Neural cell (in vitro differentiated cells): ENCODE results near the gene SLC66A1. TPM values are rescaled to one million over a fixed set of nuclear protein-coding genes. Genes with fewer than 3 reads are reported as not detected.

ENCODE experiments used
- H2AFZ ChIP-seq: fragments of 200-600, 300-800 bp; sonication (generic), shearing (Covaris generic); 2 replicates; pipeline ENCODE4 v1.6.0; 2014; ENCODE audit warnings: low read depth, mild to moderate bottlenecking, antibody characterized with exemption, low read length, moderate library complexity
- H3F3A ChIP-seq: fragments of 200-600 bp; shearing (Covaris generic); 2 replicates; pipeline ENCODE4 v1.6.1; 2016; ENCODE audit warnings: mild to moderate bottlenecking, moderate library complexity, mixed read lengths, antibody characterized with exemption, low read length; ENCODE audit not compliant: insufficient read depth, poor library complexity, severe bottlenecking
- H3K27ac ChIP-seq: fragments of 200-600, 300-800 bp; sonication (generic), shearing (Covaris generic); 2 replicates; pipeline ENCODE4 v1.5.1; 2014; ENCODE audit warnings: mild to moderate bottlenecking, low read length, moderate library complexity
- H3K27me3 ChIP-seq: fragments of 300-800, 200-600 bp; sonication (generic), shearing (Covaris generic); 2 replicates; pipeline ENCODE4 v1.6.0; 2014; ENCODE audit warnings: mild to moderate bottlenecking, low read depth, low read length, moderate library complexity; ENCODE audit not compliant: insufficient read depth
- H3K36me3 ChIP-seq: fragments of 300-800, 200-600 bp; sonication (generic), shearing (Covaris generic); 2 replicates; pipeline ENCODE4 v1.5.1; 2014; ENCODE audit warnings: mild to moderate bottlenecking, antibody characterized with exemption, low read length, moderate library complexity; ENCODE audit not compliant: insufficient read depth
- H3K4me2 ChIP-seq: fragments of 300-800, 200-600 bp; sonication (generic), shearing (Covaris generic); 2 replicates; pipeline ENCODE4 v1.6.0; 2014; ENCODE audit warnings: mild to moderate bottlenecking, low read length
- H3K4me3 ChIP-seq: fragments of 300-800, 200-600 bp; sonication (generic), shearing (Covaris generic); 2 replicates; pipeline ENCODE4 v1.5.1; 2014; ENCODE audit warnings: mild to moderate bottlenecking, low read length, moderate library complexity
- H3K79me2 ChIP-seq: fragments of 200-600 bp; shearing (Covaris generic); replicated peaks from 2 replicates; pipeline ENCODE4 v1.6.0; 2014; ENCODE audit warnings: mild to moderate bottlenecking, low read length, moderate library complexity; ENCODE audit not compliant: insufficient read depth
- H3K9ac ChIP-seq: fragments of 300-800, 200-600 bp; sonication (generic), shearing (Covaris generic); 2 replicates; pipeline ENCODE4 v1.6.1; 2016; ENCODE audit warnings: mild to moderate bottlenecking, low read length, mixed read lengths
- H3K9me2 ChIP-seq: fragments of 200-600 bp; shearing (Covaris generic); 2 replicates; pipeline ENCODE4 v1.6.1; 2016; ENCODE audit warnings: mild to moderate bottlenecking, low read length, mixed read lengths; ENCODE audit not compliant: insufficient read depth
- H3K9me3 ChIP-seq: fragments of 200-600, 300-800 bp; sonication (generic), shearing (Covaris generic); 2 replicates; pipeline ENCODE4 v1.6.1; 2016; ENCODE audit warnings: mild to moderate bottlenecking, mixed run types, low read length, moderate library complexity, mixed read lengths
- H4K20me1 ChIP-seq: fragments of 200-600 bp; shearing (Covaris generic); 2 replicates; pipeline ENCODE4 v1.6.1; 2016; ENCODE audit warnings: mild to moderate bottlenecking, mixed run types; ENCODE audit not compliant: insufficient read depth
- EP300 ChIP-seq: fragments of 450-650 bp; conservative IDR thresholded peaks from 2 replicates; pipeline ENCODE4 v1.6.1; 2014; ENCODE audit warnings: antibody characterized with exemption, mild to moderate bottlenecking, moderate library complexity; ENCODE audit not compliant: poor library complexity, severe bottlenecking
- EZH2 ChIP-seq: fragments of 200-600, 300-800 bp; shearing (Covaris generic), sonication (generic); IDR thresholded peaks from 2 replicates; pipeline ENCODE4 v1.6.1; 2014; ENCODE audit warnings: antibody characterized with exemption, low read length, borderline replicate concordance, mild to moderate bottlenecking; ENCODE audit not compliant: insufficient read depth, poor library complexity, severe bottlenecking
- MXI1 ChIP-seq: fragments of 450-650 bp; conservative IDR thresholded peaks from 2 replicates; pipeline ENCODE4 v1.6.1; 2014; ENCODE audit warnings: antibody characterized with exemption, mild to moderate bottlenecking; ENCODE audit not compliant: poor library complexity, severe bottlenecking
- POLR2AphosphoS5 ChIP-seq: IDR thresholded peaks from 2 replicates; pipeline ENCODE4 v1.6.1; 2012
- RAD21 ChIP-seq: fragments of 450-650 bp; conservative IDR thresholded peaks from 2 replicates; pipeline ENCODE4 v1.6.1; 2014; ENCODE audit warnings: antibody characterized with exemption, mild to moderate bottlenecking, moderate library complexity
- SMC3 ChIP-seq: fragments of 450-650 bp; conservative IDR thresholded peaks from 2 replicates; pipeline ENCODE4 v1.6.1; 2014; ENCODE audit warnings: antibody characterized with exemption, mild to moderate bottlenecking, moderate library complexity; ENCODE audit not compliant: poor library complexity
- TAF1 ChIP-seq: IDR thresholded peaks from 2 replicates; pipeline ENCODE4 v1.6.1; 2012; ENCODE audit warnings: low read depth
- polyA plus RNA-seq: library from polyadenylated mRNA; depleted of rRNA; stranded (reverse); fragments of >200 nt; gene quantifications from 2 replicates; pipeline ENCODE4 v1.2.3, GENCODE V29; 2014
- TF ChIP-seq, protein P1 (sequence below): IDR thresholded peaks from 2 replicates; pipeline ENCODE4 v1.6.1; 2012; ENCODE audit warnings: borderline replicate concordance
- TF ChIP-seq, protein P2 (sequence below): fragments of 450-650 bp; IDR thresholded peaks from 2 replicates; pipeline ENCODE4 v1.5.1; 2014; ENCODE audit warnings: antibody characterized with exemption, mild to moderate bottlenecking, moderate library complexity; ENCODE audit not compliant: poor library complexity, severe bottlenecking

SLC66A1 gene
- polyA plus RNA-seq, 1 donor from 2014 or later: 31.8 TPM

DNA sequence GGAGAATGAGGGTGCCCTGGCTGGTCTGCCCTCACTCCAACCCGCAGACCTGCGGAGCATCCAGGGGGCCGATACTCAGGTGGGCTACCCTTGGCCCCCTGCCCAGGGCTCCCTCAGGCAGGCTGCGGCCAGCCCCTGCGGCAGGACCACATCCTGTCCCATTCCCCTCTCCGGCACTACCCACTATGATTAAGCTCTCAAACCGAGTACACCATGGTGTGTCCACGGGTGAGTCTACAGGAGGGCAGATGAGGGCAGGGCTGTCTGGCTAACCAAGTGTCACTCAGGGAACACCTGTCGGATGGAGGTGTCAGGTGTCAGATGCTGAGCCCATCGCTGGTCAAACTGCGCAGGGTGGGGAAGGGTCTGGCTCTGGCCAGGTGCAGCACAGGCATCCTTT lies 47.2 kb downstream of the SLC66A1 start:
- Histone ChIP-seq H3K36me3 (no peaks in the 10 kb centered on the region), H3K79me2 (no peaks in the 10 kb centered on the region), H3K9me2 (no peaks in the 10 kb centered on the region), H3K27ac (no peak overlapping the region), H3K9me3 (no peaks in the 10 kb centered on the region), H3K4me2 (no peak overlapping the region), H3K9ac (no peak overlapping the region), H4K20me1 (no peaks in the 10 kb centered on the region), H3K27me3 (no peaks in the 10 kb centered on the region), H3K4me3 (no peak overlapping the region), H3F3A (no peaks in the 10 kb centered on the region), H2AFZ (no peak overlapping the region)
- TF ChIP-seq SMC3 (no peak), EP300 (no peak), MXI1 (no peak), EZH2 (no peak), RAD21 (no peak), POLR2AphosphoS5 (no peak), TAF1 (no peak)
- TF ChIP-seq, protein P1, sequence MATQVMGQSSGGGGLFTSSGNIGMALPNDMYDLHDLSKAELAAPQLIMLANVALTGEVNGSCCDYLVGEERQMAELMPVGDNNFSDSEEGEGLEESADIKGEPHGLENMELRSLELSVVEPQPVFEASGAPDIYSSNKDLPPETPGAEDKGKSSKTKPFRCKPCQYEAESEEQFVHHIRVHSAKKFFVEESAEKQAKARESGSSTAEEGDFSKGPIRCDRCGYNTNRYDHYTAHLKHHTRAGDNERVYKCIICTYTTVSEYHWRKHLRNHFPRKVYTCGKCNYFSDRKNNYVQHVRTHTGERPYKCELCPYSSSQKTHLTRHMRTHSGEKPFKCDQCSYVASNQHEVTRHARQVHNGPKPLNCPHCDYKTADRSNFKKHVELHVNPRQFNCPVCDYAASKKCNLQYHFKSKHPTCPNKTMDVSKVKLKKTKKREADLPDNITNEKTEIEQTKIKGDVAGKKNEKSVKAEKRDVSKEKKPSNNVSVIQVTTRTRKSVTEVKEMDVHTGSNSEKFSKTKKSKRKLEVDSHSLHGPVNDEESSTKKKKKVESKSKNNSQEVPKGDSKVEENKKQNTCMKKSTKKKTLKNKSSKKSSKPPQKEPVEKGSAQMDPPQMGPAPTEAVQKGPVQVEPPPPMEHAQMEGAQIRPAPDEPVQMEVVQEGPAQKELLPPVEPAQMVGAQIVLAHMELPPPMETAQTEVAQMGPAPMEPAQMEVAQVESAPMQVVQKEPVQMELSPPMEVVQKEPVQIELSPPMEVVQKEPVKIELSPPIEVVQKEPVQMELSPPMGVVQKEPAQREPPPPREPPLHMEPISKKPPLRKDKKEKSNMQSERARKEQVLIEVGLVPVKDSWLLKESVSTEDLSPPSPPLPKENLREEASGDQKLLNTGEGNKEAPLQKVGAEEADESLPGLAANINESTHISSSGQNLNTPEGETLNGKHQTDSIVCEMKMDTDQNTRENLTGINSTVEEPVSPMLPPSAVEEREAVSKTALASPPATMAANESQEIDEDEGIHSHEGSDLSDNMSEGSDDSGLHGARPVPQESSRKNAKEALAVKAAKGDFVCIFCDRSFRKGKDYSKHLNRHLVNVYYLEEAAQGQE: no peak
- TF ChIP-seq, protein P2, sequence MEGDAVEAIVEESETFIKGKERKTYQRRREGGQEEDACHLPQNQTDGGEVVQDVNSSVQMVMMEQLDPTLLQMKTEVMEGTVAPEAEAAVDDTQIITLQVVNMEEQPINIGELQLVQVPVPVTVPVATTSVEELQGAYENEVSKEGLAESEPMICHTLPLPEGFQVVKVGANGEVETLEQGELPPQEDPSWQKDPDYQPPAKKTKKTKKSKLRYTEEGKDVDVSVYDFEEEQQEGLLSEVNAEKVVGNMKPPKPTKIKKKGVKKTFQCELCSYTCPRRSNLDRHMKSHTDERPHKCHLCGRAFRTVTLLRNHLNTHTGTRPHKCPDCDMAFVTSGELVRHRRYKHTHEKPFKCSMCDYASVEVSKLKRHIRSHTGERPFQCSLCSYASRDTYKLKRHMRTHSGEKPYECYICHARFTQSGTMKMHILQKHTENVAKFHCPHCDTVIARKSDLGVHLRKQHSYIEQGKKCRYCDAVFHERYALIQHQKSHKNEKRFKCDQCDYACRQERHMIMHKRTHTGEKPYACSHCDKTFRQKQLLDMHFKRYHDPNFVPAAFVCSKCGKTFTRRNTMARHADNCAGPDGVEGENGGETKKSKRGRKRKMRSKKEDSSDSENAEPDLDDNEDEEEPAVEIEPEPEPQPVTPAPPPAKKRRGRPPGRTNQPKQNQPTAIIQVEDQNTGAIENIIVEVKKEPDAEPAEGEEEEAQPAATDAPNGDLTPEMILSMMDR: no peak

DNA sequence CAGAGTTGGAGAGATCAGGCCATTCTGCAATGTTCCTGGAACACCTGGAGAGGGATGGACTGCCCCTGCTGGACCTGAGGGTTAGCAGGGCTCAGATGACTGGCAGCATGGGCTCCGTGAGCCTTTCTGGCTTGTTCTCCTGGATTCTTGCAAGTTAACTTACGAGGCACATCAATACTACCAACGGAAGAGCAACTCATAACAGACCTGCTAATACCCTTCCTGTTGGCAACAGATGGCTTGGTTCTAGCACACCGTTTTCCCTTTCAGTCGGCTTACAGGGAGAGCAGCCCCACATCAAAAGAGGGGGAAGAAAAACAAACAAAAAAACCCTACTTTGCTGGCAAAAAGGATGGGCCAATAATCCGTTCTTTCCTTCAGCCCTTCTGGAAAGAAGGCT lies 47.9 kb downstream of the SLC66A1 start:
- Histone ChIP-seq H3K36me3 (no peaks in the 10 kb centered on the region), H3K9me3 (no peaks in the 10 kb centered on the region), H3K4me3 (no peak overlapping the region), H3K4me2 (no peak overlapping the region), H3K79me2 (no peaks in the 10 kb centered on the region), H3F3A (no peaks in the 10 kb centered on the region), H3K9me2 (no peaks in the 10 kb centered on the region), H4K20me1 (no peaks in the 10 kb centered on the region), H3K27ac (no peak overlapping the region), H2AFZ (no peak overlapping the region), H3K27me3 (no peaks in the 10 kb centered on the region), H3K9ac (no peak overlapping the region)
- TF ChIP-seq, protein P1: no peak
- TF ChIP-seq MXI1 (no peak), POLR2AphosphoS5 (no peak), RAD21 (no peak), SMC3 (no peak), EZH2 (no peak), TAF1 (no peak), EP300 (no peak)
- TF ChIP-seq, protein P2: no peak
